PC-9 (cell line): ENCODE results near the gene ATP5PD. TPM values are rescaled to one million over a fixed set of nuclear protein-coding genes. Genes with fewer than 3 reads are reported as not detected.

Experiments used
- BruUV-seq: library from RNA; stranded (reverse); fragments of 400-500 nt; replicated peaks from 2 replicates; lab custom pipeline; 2021; lab: Mats Ljungman, UMichigan
- CTCF ChIA-PET: fragments of 300-600 bp; sonication (Branson Sonifier 250); formaldehyde crosslinking; loops from one replicate; lab custom pipeline; 2022; ENCODE audit warnings: antibody characterized with exemption; lab: Charles Lee
- POLR2A ChIA-PET: fragments of 300-600 bp; sonication (Branson Sonifier 250); formaldehyde crosslinking; loops from one replicate; lab custom pipeline; 2022; ENCODE audit warnings: antibody characterized with exemption; ENCODE audit not compliant: unreplicated experiment; lab: Charles Lee
- DNase-seq, 2 experiments: peaks; one replicate each; pipeline versions ENCODE4 v3.0.0 to v3.0.0-alpha.2; 2015 to 2022; ENCODE audit warnings: mixed read lengths in 1 of 2
- H2AFZ ChIP-seq: fragments of 200-600 bp; sonication (generic); 2 replicates; pipeline ENCODE4 v1.8.1; 2017; ENCODE audit warnings: antibody characterized with exemption
- H3F3A ChIP-seq: fragments of 200-600 bp; sonication (generic); 2 replicates; pipeline ENCODE4 v1.8.1; 2017; ENCODE audit warnings: antibody characterized with exemption, mild to moderate bottlenecking, low read depth; ENCODE audit not compliant: insufficient read depth
- H3K27ac ChIP-seq: fragments of 200-600 bp; sonication (generic); 2 replicates; pipeline ENCODE4 v1.6.1; 2016; ENCODE audit warnings: mixed run types
- H3K27me3 ChIP-seq: fragments of 200-600 bp; sonication (generic); 2 replicates; pipeline ENCODE4 v1.6.1; 2016; ENCODE audit warnings: low read depth, mixed run types; ENCODE audit not compliant: insufficient read depth
- H3K36me3 ChIP-seq: fragments of 200-600 bp; sonication (generic); 2 replicates; pipeline ENCODE4 v1.6.1; 2016; ENCODE audit warnings: low read depth, mixed run types
- H3K4me1 ChIP-seq: fragments of 200-600 bp; sonication (generic); replicated peaks from 2 replicates; pipeline ENCODE4 v1.6.1; 2016; ENCODE audit warnings: mixed run types; ENCODE audit not compliant: insufficient read depth
- H3K4me2 ChIP-seq: fragments of 200-600 bp; sonication (generic); 2 replicates; pipeline ENCODE4 v1.6.1; 2017; ENCODE audit warnings: mixed run types
- H3K4me3 ChIP-seq: fragments of 200-600 bp; sonication (generic); 2 replicates; pipeline ENCODE4 v1.6.1; 2016; ENCODE audit warnings: mixed run types
- H3K79me2 ChIP-seq: fragments of 200-600 bp; sonication (generic); 2 replicates; pipeline ENCODE4 v1.6.1; 2017; ENCODE audit warnings: low read depth, mixed run types
- H3K9me2 ChIP-seq: fragments of 200-600 bp; sonication (generic); 2 replicates; pipeline ENCODE4 v1.8.1; 2017; ENCODE audit warnings: mild to moderate bottlenecking; ENCODE audit not compliant: insufficient read depth
- H3K9me3 ChIP-seq: fragments of 200-600 bp; sonication (generic); 2 replicates; pipeline ENCODE4 v1.8.1; 2016; ENCODE audit warnings: low read depth; ENCODE audit not compliant: insufficient read depth
- H4K20me1 ChIP-seq: fragments of 200-600 bp; sonication (generic); 2 replicates; pipeline ENCODE4 v1.8.1; 2017; ENCODE audit not compliant: insufficient read depth
- EZH2 ChIP-seq: fragments of 200-600 bp; sonication (generic); IDR thresholded peaks from 2 replicates; pipeline ENCODE4 v1.8.0; 2017; ENCODE audit warnings: antibody characterized with exemption, low read depth
- intact Hi-C: fragments of 100-400 bp; cut with micrococcal nuclease; formaldehyde crosslinking; loops from one replicate; pipeline ENCODE4 v1.10.0; 2022; ENCODE audit not compliant: unreplicated experiment
- total RNA-seq: library from RNA; stranded (reverse); gene quantifications from 2 replicates; pipeline ENCODE4 v1.2.3, GENCODE V29; 2021
- TF ChIP-seq, protein P1 (sequence below): fragments of 200-600 bp; sonication (generic); conservative IDR thresholded peaks from 2 replicates; pipeline ENCODE4 v1.6.1; 2017; ENCODE audit warnings: mixed run types, antibody characterized with exemption, mild to moderate bottlenecking, moderate library complexity

ATP5PD gene
- total RNA-seq, 1 experiment from 2014 or later, result 336 TPM

DNA sequence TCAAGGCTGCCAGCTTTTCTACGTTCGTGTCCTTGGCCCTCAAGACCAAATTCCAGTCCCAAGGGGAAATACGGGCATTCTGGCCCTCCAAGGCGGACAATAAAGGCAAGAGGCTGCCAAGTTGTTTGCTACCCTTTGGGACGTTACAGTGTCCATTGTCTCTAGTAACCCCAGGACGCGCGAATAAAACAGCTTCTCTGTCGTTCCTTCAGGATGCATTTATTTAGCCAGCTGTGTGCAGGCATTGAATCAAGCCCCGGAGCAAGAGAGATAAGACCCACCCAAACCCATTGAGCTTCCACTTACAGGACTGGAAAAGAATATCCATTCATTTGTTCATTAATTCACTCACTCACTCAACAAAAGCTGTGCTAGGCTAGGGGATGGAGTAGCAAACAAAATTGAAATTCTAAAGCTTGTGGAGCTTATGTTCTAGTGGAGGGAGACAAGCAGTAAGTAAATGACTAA lies 33.6 kb downstream of the ATP5PD start:
- H4K20me1 ChIP-seq, result no peaks in the 10 kb centered on the region
- no peaks in the 10 kb centered on the region for H3K36me3 ChIP-seq
- H3K4me1 ChIP-seq, result peaks cover 31% of the 10 kb centered on the region
- peak overlapping the region; percentile 90 for H3K4me3 ChIP-seq
- peak overlapping the region; percentile 43; the same call in 1 of the 2 replicates for H3K27ac ChIP-seq
- no peaks in the 10 kb centered on the region for H3K9me2 ChIP-seq
- TF ChIP-seq, protein P1, sequence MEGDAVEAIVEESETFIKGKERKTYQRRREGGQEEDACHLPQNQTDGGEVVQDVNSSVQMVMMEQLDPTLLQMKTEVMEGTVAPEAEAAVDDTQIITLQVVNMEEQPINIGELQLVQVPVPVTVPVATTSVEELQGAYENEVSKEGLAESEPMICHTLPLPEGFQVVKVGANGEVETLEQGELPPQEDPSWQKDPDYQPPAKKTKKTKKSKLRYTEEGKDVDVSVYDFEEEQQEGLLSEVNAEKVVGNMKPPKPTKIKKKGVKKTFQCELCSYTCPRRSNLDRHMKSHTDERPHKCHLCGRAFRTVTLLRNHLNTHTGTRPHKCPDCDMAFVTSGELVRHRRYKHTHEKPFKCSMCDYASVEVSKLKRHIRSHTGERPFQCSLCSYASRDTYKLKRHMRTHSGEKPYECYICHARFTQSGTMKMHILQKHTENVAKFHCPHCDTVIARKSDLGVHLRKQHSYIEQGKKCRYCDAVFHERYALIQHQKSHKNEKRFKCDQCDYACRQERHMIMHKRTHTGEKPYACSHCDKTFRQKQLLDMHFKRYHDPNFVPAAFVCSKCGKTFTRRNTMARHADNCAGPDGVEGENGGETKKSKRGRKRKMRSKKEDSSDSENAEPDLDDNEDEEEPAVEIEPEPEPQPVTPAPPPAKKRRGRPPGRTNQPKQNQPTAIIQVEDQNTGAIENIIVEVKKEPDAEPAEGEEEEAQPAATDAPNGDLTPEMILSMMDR, result no peak
- no peak for TF ChIP-seq EZH2
- H2AFZ ChIP-seq, result peak overlapping the region; percentile 85
- H3K27me3 ChIP-seq, result no peaks in the 10 kb centered on the region
- TSS peak; percentile 57 for BruUV-seq
- ChIA-PET POLR2A (interaction anchor here (0.6 to 1.6 kb wide), 4 partner anchors 21 to 183 kb away, joined by 3 to 5 read pairs (median 4); partner anchors contain the start of gene CDR2L), CTCF (interaction anchor here (0.6 to 1.7 kb wide), 5 partner anchors 22 to 403 kb away, joined by 3 to 9 read pairs (median 7); no protein-coding TSS in a partner anchor)
- no peak for DNase-seq
- H3K79me2 ChIP-seq, result peaks cover 31% of the 10 kb centered on the region
- intact Hi-C loops, result loop anchor here (1.0 to 2.0 kb wide), 2 partner anchors 21 to 52 kb away; no protein-coding TSS in a partner anchor
- H3K9me3 ChIP-seq, result no peaks in the 10 kb centered on the region
- H3K4me2 ChIP-seq, result peak overlapping the region; percentile 98
- peaks cover 31% of the 10 kb centered on the region for H3F3A ChIP-seq

DNA sequence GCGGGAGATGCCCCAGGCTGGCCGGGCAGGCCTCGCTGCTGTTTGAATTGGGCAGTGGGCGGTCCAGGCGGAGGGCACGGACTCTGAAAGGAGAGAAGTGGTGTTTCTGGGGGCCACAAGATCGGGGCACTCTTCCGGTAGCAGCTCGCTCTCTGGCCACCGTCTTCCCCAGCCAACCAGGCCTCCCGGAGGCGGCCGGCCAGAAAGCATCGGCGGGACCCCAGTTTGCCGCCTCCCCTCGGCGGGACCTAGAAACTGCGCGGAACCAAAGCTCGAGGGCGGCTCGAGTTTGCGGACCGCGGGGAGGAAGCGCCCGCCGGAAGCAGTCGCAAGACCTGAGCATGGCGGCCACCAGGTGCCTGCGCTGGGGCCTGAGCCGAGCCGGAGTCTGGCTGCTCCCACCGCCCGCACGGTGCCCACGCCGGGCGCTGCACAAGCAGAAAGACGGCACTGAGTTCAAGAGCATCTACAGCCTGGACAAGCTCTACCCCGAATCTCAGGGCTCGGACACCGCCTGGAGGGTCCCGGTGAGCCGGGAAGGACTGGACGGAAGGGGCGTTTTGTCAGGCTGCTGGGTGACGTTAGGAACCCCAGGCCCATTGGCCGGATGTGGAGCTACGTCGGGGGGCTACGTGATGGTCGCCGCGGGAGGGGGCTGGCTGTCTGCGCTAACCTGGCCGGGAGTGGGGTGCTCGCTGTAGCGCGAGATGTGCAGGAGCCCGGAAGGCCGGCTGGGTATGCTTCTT lies 34.2 kb downstream of the ATP5PD start, which contains the start of gene MRPL58:
MRPL58 (plus strand) TSS at position 325 of the 746 bp plus-strand sequence; CDS start at position 342, 17 bp downstream.
- Histone ChIP-seq H3K27ac (peak within 1 kb of the TSS; percentile 43), H3K4me1 (peaks cover 31% of the 10 kb centered on the region), H3K9me2 (no peaks in the 10 kb centered on the region), H3K4me2 (peak within 1 kb of the TSS; percentile 98), H3F3A (peaks cover 31% of the 10 kb centered on the region), H3K27me3 (no peaks in the 10 kb centered on the region), H4K20me1 (no peaks in the 10 kb centered on the region), H3K36me3 (no peaks in the 10 kb centered on the region), H2AFZ (peak within 1 kb of the TSS; percentile 85), H3K4me3 (peak within 1 kb of the TSS; percentile 90), H3K9me3 (no peaks in the 10 kb centered on the region), H3K79me2 (peaks cover 31% of the 10 kb centered on the region)
- intact Hi-C loops, result loop anchor here (1.0 to 2.0 kb wide), 2 partner anchors 22 to 52 kb away; no protein-coding TSS in a partner anchor
- TF ChIP-seq, protein P1, result peak; percentile 70
- TF ChIP-seq EZH2, result no peak
- BruUV-seq, result no TSS peak
- CTCF ChIA-PET, result interaction anchor here (0.6 to 1.7 kb wide), 5 partner anchors 21 to 404 kb away, joined by 3 to 9 read pairs (median 7); no protein-coding TSS in a partner anchor
- POLR2A ChIA-PET, result interaction anchor here (0.5 to 1.6 kb wide), 6 partner anchors 20 to 255 kb away, joined by 3 to 6 read pairs (median 4); partner anchors contain the start of gene CDR2L
- DNase-seq, result peak; percentile 74 to 83

DNA sequence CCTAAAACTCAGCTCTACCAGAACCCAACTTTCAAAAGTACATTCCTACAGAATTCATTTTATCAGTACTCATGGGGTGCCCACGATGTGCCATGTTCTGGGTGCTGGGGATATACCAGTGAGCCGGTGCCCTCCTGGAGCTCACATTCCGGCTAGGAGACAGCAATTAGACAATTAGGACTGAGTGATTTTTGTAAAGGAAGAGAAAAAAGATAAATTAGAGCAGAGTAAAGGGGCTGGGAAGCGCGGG lies 34.7 kb downstream of the ATP5PD start:
- Histone ChIP-seq H3K9me2 (no peaks in the 10 kb centered on the region), H4K20me1 (no peaks in the 10 kb centered on the region), H3K36me3 (no peaks in the 10 kb centered on the region), H3K4me2 (peak overlapping the region; percentile 98), H3K79me2 (peaks cover 31% of the 10 kb centered on the region), H3K9me3 (no peaks in the 10 kb centered on the region), H3F3A (peaks cover 31% of the 10 kb centered on the region), H2AFZ (peak overlapping the region; percentile 85), H3K27me3 (no peaks in the 10 kb centered on the region), H3K27ac (peak overlapping the region; percentile 43; the same call in 1 of the 2 replicates), H3K4me1 (peaks cover 31% of the 10 kb centered on the region), H3K4me3 (peak overlapping the region; percentile 90)
- intact Hi-C loops, result loop anchor here (2.0 kb wide), 1 partner anchor 51 kb away; no protein-coding TSS in a partner anchor
- BruUV-seq, result no TSS peak
- POLR2A ChIA-PET, result interaction anchor here (0.5 to 0.9 kb wide), 3 partner anchors 20 to 254 kb away, joined by 3 to 6 read pairs (median 4); partner anchors contain the start of gene CDR2L
- TF ChIP-seq, protein P1, result no peak
- TF ChIP-seq EZH2, result no peak
- no peak for DNase-seq
- CTCF ChIA-PET, result interaction anchor here (1.2 to 1.7 kb wide), 3 partner anchors 20 to 51 kb away, joined by 3 to 8 read pairs (median 7); no protein-coding TSS in a partner anchor
